HEK293T (cell line): ENCODE measurements around the gene GNB1L.

ENCODE experiments used
- CTCF ChIA-PET: fragments of 350-600 bp; formaldehyde crosslinking; extraction: SDS; loops from one replicate; lab custom pipeline; 2021; ENCODE audit warnings: antibody characterized with exemption, inconsistent platforms; lab: Yijun Ruan, JAX
- POLR2A ChIA-PET: fragments of 350-600 bp; formaldehyde crosslinking; extraction: SDS; loops from one replicate; lab custom pipeline; 2020; ENCODE audit warnings: antibody characterized with exemption, inconsistent platforms; lab: Yijun Ruan, JAX
- DNase-seq: peaks from one replicate; pipeline ENCODE4 v3.0.0; 2012; ENCODE audit warnings: mixed read lengths; ENCODE audit errors: extremely low spot score
- ARNT ChIP-seq: fragments of 450-650 bp; IDR thresholded peaks from 2 replicates; pipeline ENCODE4 v1.6.1; 2017; ENCODE audit warnings: mild to moderate bottlenecking
- BHLHE40 ChIP-seq: fragments of 450-650 bp; IDR thresholded peaks from 2 replicates; pipeline ENCODE4 v1.6.1; 2016; ENCODE audit warnings: mild to moderate bottlenecking, moderate library complexity, borderline replicate concordance
- CTBP1 ChIP-seq: fragments of 450-650 bp; IDR thresholded peaks from 2 replicates; pipeline ENCODE4 v1.6.1; 2016; ENCODE audit warnings: borderline replicate concordance
- ELF4 ChIP-seq: fragments of 450-650 bp; IDR thresholded peaks from 2 replicates; pipeline ENCODE4 v1.6.1; 2017; ENCODE audit warnings: antibody characterized with exemption
- FOXA1 ChIP-seq: fragments of 450-650 bp; IDR thresholded peaks from 2 replicates; pipeline ENCODE4 v1.6.1; 2016; ENCODE audit warnings: mild to moderate bottlenecking
- FOXM1 ChIP-seq: fragments of 450-650 bp; IDR thresholded peaks from 2 replicates; pipeline ENCODE4 v1.6.1; 2017; ENCODE audit warnings: mild to moderate bottlenecking, borderline replicate concordance
- HDGF ChIP-seq: fragments of 450-650 bp; IDR thresholded peaks from 2 replicates; pipeline ENCODE4 v1.6.1; 2017; ENCODE audit warnings: antibody characterized with exemption, borderline replicate concordance
- L3MBTL2 ChIP-seq: fragments of 450-650 bp; conservative IDR thresholded peaks from 2 replicates; pipeline ENCODE4 v1.6.1; 2016; ENCODE audit warnings: mild to moderate bottlenecking
- LEF1 ChIP-seq: fragments of 450-650 bp; IDR thresholded peaks from 2 replicates; pipeline ENCODE4 v1.6.1; 2017; ENCODE audit warnings: mild to moderate bottlenecking, borderline replicate concordance
- NFRKB ChIP-seq: fragments of 450-650 bp; IDR thresholded peaks from 2 replicates; pipeline ENCODE4 v1.6.1; 2016; ENCODE audit warnings: mild to moderate bottlenecking, moderate library complexity
- PKNOX1 ChIP-seq: fragments of 450-650 bp; IDR thresholded peaks from 2 replicates; pipeline ENCODE4 v1.6.1; 2016
- SP1 ChIP-seq: fragments of 450-650 bp; IDR thresholded peaks from 2 replicates; pipeline ENCODE4 v1.6.1; 2017
- SUZ12 ChIP-seq: fragments of 450-650 bp; IDR thresholded peaks from 2 replicates; pipeline ENCODE4 v1.6.1; 2016; ENCODE audit warnings: mild to moderate bottlenecking
- TARDBP ChIP-seq: fragments of 450-650 bp; IDR thresholded peaks from 2 replicates; pipeline ENCODE4 v1.6.1; 2016
- ZNF384 ChIP-seq: fragments of 450-650 bp; IDR thresholded peaks from 2 replicates; pipeline ENCODE4 v1.6.1; 2016

The GNB1L gene

GRCh38 chr22:19811811-19812771 lies 42.6 kb downstream of the GNB1L start:
- ChIA-PET CTCF (no interaction called here), POLR2A (no interaction called here)
- DNase-seq = no peak
- TF ChIP-seq FOXM1 = no peak
- no peak for TF ChIP-seq FOXA1
- no peak for TF ChIP-seq PKNOX1
- TF ChIP-seq CTBP1 = no peak
- TF ChIP-seq SUZ12 = no peak
- TF ChIP-seq L3MBTL2 = no peak

- CTCF ChIA-PET = no interaction called here
Measured at GRCh38 chr22:19811211-19811621, 43.5 kb downstream of the GNB1L start.

GRCh38 chr22:19810381-19811201 lies 44.1 kb downstream of the GNB1L start:
- CTCF ChIA-PET = no interaction called here

More at GRCh38 chr22:19811211-19811621, 43.5 kb downstream of the GNB1L start:
- no peak for TF ChIP-seq ARNT
- no peak for TF ChIP-seq CTBP1
- TF ChIP-seq LEF1 = no peak
- no peak for TF ChIP-seq TARDBP
- no peak for TF ChIP-seq FOXM1
- TF ChIP-seq FOXA1 = no peak
- TF ChIP-seq SP1 = no peak
- no peak for TF ChIP-seq ELF4
- no peak for TF ChIP-seq HDGF
- no peak for TF ChIP-seq L3MBTL2
- TF ChIP-seq BHLHE40 = no peak
- DNase-seq = no peak
- POLR2A ChIA-PET = interaction anchor here (0.7 kb wide), 1 partner anchor 21 kb away, joined by 3 read pairs; no protein-coding TSS in a partner anchor

GRCh38 chr22:19809741-19810140 lies 44.9 kb downstream of the GNB1L start:
- no peak for DNase-seq
- POLR2A ChIA-PET = no interaction called here
- TF ChIP-seq ZNF384 (no peak), NFRKB (no peak), TARDBP (no peak), L3MBTL2 (no peak), FOXM1 (no peak), SP1 (no peak), BHLHE40 (no peak)
- CTCF ChIA-PET = no interaction called here

More at GRCh38 chr22:19810381-19811201, 44.1 kb downstream of the GNB1L start:
- no peak for TF ChIP-seq FOXM1
- no peak for TF ChIP-seq LEF1
- no peak for TF ChIP-seq ARNT
- no peak for DNase-seq
- POLR2A ChIA-PET = interaction anchor here (0.7 kb wide), 1 partner anchor 22 kb away, joined by 3 read pairs; no protein-coding TSS in a partner anchor

- TF ChIP-seq NFRKB (no peak), SUZ12 (no peak), L3MBTL2 (no peak), FOXM1 (no peak), FOXA1 (no peak), ELF4 (no peak), BHLHE40 (no peak), LEF1 (no peak), ARNT (no peak), PKNOX1 (no peak), CTBP1 (no peak), ZNF384 (no peak), SP1 (no peak)
- ChIA-PET POLR2A (no interaction called here), CTCF (no interaction called here)
- no peak for DNase-seq
Measured at GRCh38 chr22:19808873-19809478, 45.7 kb downstream of the GNB1L start.
